ENCODE measurements around the gene ZNF747. TPM values are rescaled to one million over a fixed set of nuclear protein-coding genes. Genes with fewer than 3 reads are reported as not detected.
"Not testable (repeated sequence)": the region's sequence is repeated elsewhere in the genome, so short reads cannot be mapped to it uniquely, and the experiment has no call there.

ZNF747 gene
- total RNA-seq, 5 donors from 2014 or later (not counting 1 experiment from before 2014, with no cell fraction given) = 6.8 to 17.4 (median 14.2) TPM

DNA sequence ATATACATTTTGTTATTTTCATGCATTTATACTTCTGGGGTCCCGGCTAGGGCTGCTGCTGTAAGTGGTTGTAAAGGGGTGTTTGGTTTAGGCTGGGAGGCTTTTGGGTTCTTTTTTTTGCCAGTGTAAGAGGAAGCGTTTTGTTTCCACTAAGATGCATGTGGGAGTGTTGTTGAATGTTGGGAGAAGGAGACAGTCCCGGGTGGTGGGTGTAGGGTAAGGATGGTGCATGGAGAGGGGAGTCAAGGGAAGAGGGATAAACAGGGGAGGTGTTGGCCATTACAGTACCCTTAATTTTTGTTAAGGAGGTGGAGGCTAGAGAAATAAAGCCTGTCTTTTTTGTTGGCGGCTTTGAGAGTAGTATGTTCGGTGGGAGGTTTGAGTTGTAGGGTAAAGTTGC, 8.4 kb upstream of the ZNF747 start:
- no peaks in the 10 kb centered on the region for H3K27me3 Mint-ChIP-seq
- ChIA-PET POLR2A (no interaction called here), CTCF (no interaction called here)
- Histone ChIP-seq H3K9me3 (no peaks in the 10 kb centered on the region), H3K27ac (ENCODE audit: low read length) (no peak overlapping the region), H3K4me1 (ENCODE audit: control insufficient read depth in 1 of 2, extremely low read depth in 1 of 2, insufficient read depth in 2 of 2, low read length in 2 of 2) (no peaks in the 10 kb centered on the region), H3K27me3 (replicated peaks in 1 of 2; ENCODE audit: control insufficient read depth in 2 of 2, extremely low read depth in 1 of 2, insufficient read depth in 2 of 2, low read length in 1 of 2) (no peaks in the 10 kb centered on the region), H3K36me3 (ENCODE audit: control insufficient read depth in 2 of 2, extremely low read depth in 1 of 2, insufficient read depth in 1 of 2, low read length in 1 of 2) (no peaks in the 10 kb centered on the region), H3K4me3 (ENCODE audit: control insufficient read depth in 1 of 2, extremely low read depth in 1 of 2, low read length in 1 of 2) (no peak overlapping the region)
- no peak overlapping the region for H3K27ac Mint-ChIP-seq
- DNase-seq (no peak), ATAC-seq (replicated peaks in 1 of 4) (no peak)
- peaks cover 0 to 15% (median 5%) of the 10 kb centered on the region in 3 donors for H3K4me1 Mint-ChIP-seq
- H3K36me3 Mint-ChIP-seq = no peaks in the 10 kb centered on the region
- H3K4me3 Mint-ChIP-seq = no peak overlapping the region
- 98% methylated on average over 5 of the region's 5 CpGs for WGBS (ENCODE audit: insufficient coverage)
- no peaks in the 10 kb centered on the region for H3K9me3 Mint-ChIP-seq

DNA sequence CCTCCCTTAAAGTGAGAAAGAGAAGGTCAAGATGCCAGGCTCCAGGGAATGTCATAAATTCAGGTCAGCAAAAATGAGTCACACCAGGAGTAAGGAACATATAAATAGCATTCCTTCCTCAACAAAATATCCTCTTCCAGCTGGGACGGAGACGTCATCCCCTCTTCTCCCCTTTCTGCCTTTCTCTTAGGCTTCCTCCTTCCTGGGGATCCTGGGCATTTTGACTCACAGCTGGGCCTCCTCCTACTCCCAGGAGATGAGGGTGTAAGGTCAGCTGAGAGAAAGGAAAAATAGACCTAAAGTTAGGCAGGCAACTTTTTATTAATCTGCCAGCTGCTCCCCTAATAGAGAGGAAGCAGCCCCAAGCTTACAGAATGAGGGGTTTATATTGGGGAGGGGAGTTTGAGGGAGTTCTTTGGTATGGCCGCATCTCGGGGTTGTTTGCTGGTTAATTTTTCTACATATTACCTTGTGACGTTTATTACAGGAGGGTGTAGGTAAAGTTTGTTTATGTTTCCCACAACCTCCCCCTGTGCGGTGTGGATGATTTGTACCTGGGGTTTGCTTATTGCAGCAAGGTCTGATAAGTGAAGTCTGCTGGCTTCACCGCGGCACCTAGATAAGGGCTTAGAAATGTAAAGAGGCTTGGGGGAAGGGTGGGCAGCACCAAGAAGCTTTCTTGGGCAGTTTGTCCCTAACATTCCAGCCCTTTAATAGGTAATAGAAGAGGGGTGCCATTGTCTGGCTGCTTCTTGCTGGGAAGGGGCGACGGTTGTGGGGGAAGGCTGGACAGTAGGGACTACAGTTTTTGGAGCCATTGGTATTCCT, 7.1 kb upstream of the ZNF747 start:
- POLR2A ChIA-PET = interaction anchor here in 1 of 2 donors (0.7 kb wide), 1 partner anchor 451 kb away, joined by 3 read pairs; no protein-coding TSS in a partner anchor
- Mint-ChIP-seq H3K27ac (no peak overlapping the region), H3K27me3 (no peaks in the 10 kb centered on the region), H3K36me3 (no peaks in the 10 kb centered on the region), H3K4me1 (peaks cover 9 to 15% (median 10%) of the 10 kb centered on the region in 3 donors), H3K9me3 (no peaks in the 10 kb centered on the region), H3K4me3 (no peak overlapping the region)
- no peaks in the 10 kb centered on the region for H3K36me3 ChIP-seq (ENCODE audit: control insufficient read depth in 2 of 2, extremely low read depth in 1 of 2, insufficient read depth in 1 of 2, low read length in 1 of 2)
- H3K4me3 ChIP-seq (ENCODE audit: control insufficient read depth in 1 of 2, extremely low read depth in 1 of 2, low read length in 1 of 2) = no peak overlapping the region
- no peak for ATAC-seq (replicated peaks in 1 of 4)
- 96% methylated on average over 4 of the region's 10 CpGs for WGBS (ENCODE audit: insufficient coverage)
- no peaks in the 10 kb centered on the region for H3K9me3 ChIP-seq
- peaks cover 0 to 2% of the 10 kb centered on the region in 2 experiments for H3K4me1 ChIP-seq (ENCODE audit: control insufficient read depth in 1 of 2, extremely low read depth in 1 of 2, insufficient read depth in 2 of 2, low read length in 2 of 2)
- no peak overlapping the region for H3K27ac ChIP-seq (ENCODE audit: low read length)
- H3K27me3 ChIP-seq (replicated peaks in 1 of 2; ENCODE audit: control insufficient read depth in 2 of 2, extremely low read depth in 1 of 2, insufficient read depth in 2 of 2, low read length in 1 of 2) = no peaks in the 10 kb centered on the region
- DNase-seq = no peak
- CTCF ChIA-PET = no interaction called here

DNA sequence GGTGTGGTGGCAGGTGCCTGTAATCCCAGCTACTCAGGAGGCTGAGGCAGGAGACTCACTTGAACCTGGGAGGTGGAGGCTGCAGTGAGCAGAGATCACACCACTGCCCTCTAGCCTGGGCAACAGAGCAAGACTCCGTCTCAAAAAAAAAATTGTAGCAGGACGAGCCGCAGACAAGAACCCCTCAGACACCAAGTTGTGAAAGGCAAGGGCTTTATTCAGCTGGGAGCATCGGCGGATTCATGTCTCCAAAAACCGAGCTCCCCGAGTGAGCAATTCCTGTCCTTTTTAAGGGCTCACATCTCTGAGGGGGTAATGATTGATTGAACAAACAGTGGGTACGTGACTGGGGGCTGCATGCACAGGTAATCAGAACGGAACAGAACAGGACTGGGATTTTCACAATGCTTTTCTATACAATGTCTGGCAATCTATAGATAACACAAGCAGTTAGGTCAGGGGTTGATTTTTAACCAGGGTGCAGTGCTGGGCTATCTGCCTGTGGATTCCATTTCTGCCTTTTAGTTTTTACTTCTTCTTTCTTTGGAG, 6.3 kb upstream of the ZNF747 start:
- CTCF ChIA-PET; DNase-seq; H3K27me3 ChIP-seq (replicated peaks in 1 of 2; ENCODE audit: control insufficient read depth in 2 of 2, extremely low read depth in 1 of 2, insufficient read depth in 2 of 2, low read length in 1 of 2); ATAC-seq (replicated peaks in 1 of 4); H3K4me3 Mint-ChIP-seq; H3K9me3 ChIP-seq; H3K4me3 ChIP-seq (ENCODE audit: control insufficient read depth in 1 of 2, extremely low read depth in 1 of 2, low read length in 1 of 2); H3K36me3 ChIP-seq (ENCODE audit: control insufficient read depth in 2 of 2, extremely low read depth in 1 of 2, insufficient read depth in 1 of 2, low read length in 1 of 2); H3K27ac ChIP-seq (ENCODE audit: low read length); H3K36me3 Mint-ChIP-seq; H3K4me1 ChIP-seq (ENCODE audit: control insufficient read depth in 1 of 2, extremely low read depth in 1 of 2, insufficient read depth in 2 of 2, low read length in 2 of 2); H3K27ac Mint-ChIP-seq; H3K9me3 Mint-ChIP-seq; H3K27me3 Mint-ChIP-seq: not testable (repeated sequence)
- peaks cover 16 to 20% (median 16%) of the 10 kb centered on the region in 3 donors for H3K4me1 Mint-ChIP-seq
- POLR2A ChIA-PET = interaction anchor here in 1 of 2 donors (0.7 kb wide), 1 partner anchor 450 kb away, joined by 3 read pairs; no protein-coding TSS in a partner anchor
- WGBS (ENCODE audit: insufficient coverage) = 100% methylated on average over 7 of the region's 9 CpGs

DNA sequence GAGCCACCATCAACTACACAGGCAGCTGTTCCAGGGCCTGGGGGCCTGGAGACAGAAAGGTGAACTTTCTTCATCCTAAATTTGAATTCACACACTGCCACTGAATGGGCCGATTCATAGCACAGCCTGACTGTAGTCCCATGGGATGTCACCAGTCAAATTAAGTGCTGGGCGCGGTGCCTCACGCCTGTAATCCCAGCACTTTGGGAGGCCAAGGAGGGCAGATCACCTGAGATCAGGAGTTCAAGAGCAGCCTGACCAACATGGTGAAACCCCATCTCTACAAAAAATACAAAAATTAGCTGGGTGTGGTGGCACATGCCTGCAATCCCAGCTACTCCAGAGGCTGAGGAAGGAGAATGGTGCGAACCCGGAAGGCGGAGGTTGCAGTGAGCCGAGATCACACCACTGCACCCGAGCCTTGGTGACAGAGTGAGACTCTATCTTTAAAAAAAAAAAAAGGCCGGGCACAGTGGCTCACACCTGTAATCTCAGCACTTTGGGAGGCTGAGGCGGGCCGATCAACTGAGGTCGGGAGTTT, 5.4 kb upstream of the ZNF747 start:
- CTCF ChIA-PET = not testable (repeated sequence)
- POLR2A ChIA-PET = interaction anchor here in 1 of 2 donors (0.6 kb wide), 1 partner anchor 17 kb away, joined by 4 read pairs; no protein-coding TSS in a partner anchor

DNA sequence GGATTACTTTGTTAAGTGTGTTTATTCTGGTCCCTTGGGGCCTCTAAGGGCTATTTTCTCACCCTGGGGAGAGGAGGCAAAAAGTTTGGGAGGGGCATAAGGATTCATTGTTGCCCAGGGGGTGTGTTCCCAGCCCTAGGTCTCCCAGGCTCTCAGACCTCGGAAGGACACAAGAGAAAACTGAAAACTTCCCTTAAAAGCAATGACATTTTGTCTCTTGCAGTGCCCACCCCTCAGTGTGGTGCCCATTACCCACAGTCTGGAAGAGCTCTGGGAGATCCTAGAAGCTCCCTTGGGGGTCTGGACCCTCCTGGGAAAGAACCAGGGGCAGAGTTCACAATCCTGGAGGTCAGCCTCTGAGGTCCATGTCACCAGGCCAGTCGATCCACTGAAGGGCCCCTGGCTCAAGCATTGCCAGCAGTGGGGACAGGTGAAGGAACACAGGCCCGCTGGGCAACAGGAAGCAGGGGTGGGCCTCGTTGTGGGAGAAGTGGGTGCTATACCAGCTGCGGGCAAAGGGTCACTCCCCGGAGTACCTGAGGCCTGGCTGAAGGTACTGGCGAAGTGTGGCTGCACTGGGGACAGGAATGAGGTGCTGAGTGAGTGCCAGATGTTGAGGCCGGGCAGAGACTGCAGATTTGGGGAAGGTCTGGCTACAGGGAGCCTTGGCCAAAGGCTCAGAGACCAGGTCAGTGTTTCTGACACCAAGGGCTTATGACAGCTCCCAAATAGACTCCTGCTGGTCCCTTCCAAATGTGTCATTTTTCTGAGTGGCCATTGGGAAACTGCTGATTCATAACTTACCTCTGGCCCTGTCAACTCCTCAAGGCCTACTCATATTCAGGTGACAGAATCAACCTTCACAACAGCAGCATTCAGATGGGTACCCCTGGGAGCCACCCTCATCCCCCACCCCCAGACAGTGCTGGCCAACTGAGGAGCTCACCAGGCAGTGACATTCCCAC, 4.6 kb upstream of the ZNF747 start:
- Histone ChIP-seq H3K27ac (ENCODE audit: low read length) (no peak overlapping the region), H3K4me1 (ENCODE audit: control insufficient read depth in 1 of 2, extremely low read depth in 1 of 2, insufficient read depth in 2 of 2, low read length in 2 of 2) (peaks cover 7 to 22% of the 10 kb centered on the region in 2 experiments), H3K36me3 (ENCODE audit: control insufficient read depth in 2 of 2, extremely low read depth in 1 of 2, insufficient read depth in 1 of 2, low read length in 1 of 2) (no peaks in the 10 kb centered on the region), H3K9me3 (no peaks in the 10 kb centered on the region), H3K4me3 (ENCODE audit: control insufficient read depth in 1 of 2, extremely low read depth in 1 of 2, low read length in 1 of 2) (no peak overlapping the region), H3K27me3 (replicated peaks in 1 of 2; ENCODE audit: control insufficient read depth in 2 of 2, extremely low read depth in 1 of 2, insufficient read depth in 2 of 2, low read length in 1 of 2) (no peaks in the 10 kb centered on the region)
- DNase-seq (no peak), ATAC-seq (replicated peaks in 1 of 4) (no peak)
- Mint-ChIP-seq H3K4me3 (no peak overlapping the region), H3K27me3 (no peaks in the 10 kb centered on the region), H3K36me3 (no peaks in the 10 kb centered on the region), H3K9me3 (no peaks in the 10 kb centered on the region), H3K27ac (no peak overlapping the region), H3K4me1 (peaks cover 20 to 26% (median 25%) of the 10 kb centered on the region in 3 donors)
- WGBS (ENCODE audit: insufficient coverage) = 83% methylated on average over 5 of the region's 8 CpGs
- ChIA-PET CTCF (no interaction called here), POLR2A (interaction anchor here in 1 of 2 donors (0.6 kb wide), 1 partner anchor 17 kb away, joined by 4 read pairs; no protein-coding TSS in a partner anchor)

More for the DNA sequence above, 5.4 kb upstream of the ZNF747 start:
- not testable (repeated sequence) for H3K9me3 ChIP-seq; H3K27ac Mint-ChIP-seq; H3K36me3 ChIP-seq (ENCODE audit: control insufficient read depth in 2 of 2, extremely low read depth in 1 of 2, insufficient read depth in 1 of 2, low read length in 1 of 2); H3K36me3 Mint-ChIP-seq; H3K4me3 ChIP-seq (ENCODE audit: control insufficient read depth in 1 of 2, extremely low read depth in 1 of 2, low read length in 1 of 2); H3K27me3 Mint-ChIP-seq; H3K9me3 Mint-ChIP-seq; H3K27me3 ChIP-seq (replicated peaks in 1 of 2; ENCODE audit: control insufficient read depth in 2 of 2, extremely low read depth in 1 of 2, insufficient read depth in 2 of 2, low read length in 1 of 2); H3K4me3 Mint-ChIP-seq; H3K27ac ChIP-seq (ENCODE audit: low read length); DNase-seq; ATAC-seq (replicated peaks in 1 of 4)
- WGBS (ENCODE audit: insufficient coverage) = 96% methylated on average over 8 of the region's 13 CpGs
- peaks cover 20 to 23% (median 21%) of the 10 kb centered on the region in 3 donors for H3K4me1 Mint-ChIP-seq
- peaks cover 7 to 17% of the 10 kb centered on the region in 2 experiments for H3K4me1 ChIP-seq (ENCODE audit: control insufficient read depth in 1 of 2, extremely low read depth in 1 of 2, insufficient read depth in 2 of 2, low read length in 2 of 2)
